A673 (cell line): ENCODE data around the gene HDGFL2.

Experiments
- CTCF ChIP-seq: fragments of 300-800, 200-600 bp; sonication (generic); conservative IDR thresholded peaks from 2 replicates; pipeline ENCODE4 v1.5.1; 2017; ENCODE audit warnings: low read depth, mild to moderate bottlenecking, antibody characterized with exemption, low read length, moderate library complexity, mixed read lengths
- EZH2 ChIP-seq: fragments of 200-600 bp; sonication (generic); IDR thresholded peaks from 2 replicates; pipeline ENCODE4 v1.6.1; 2017; ENCODE audit warnings: borderline replicate concordance, low read depth, mild to moderate bottlenecking, mixed read lengths, antibody characterized with exemption, low read length; ENCODE audit not compliant: poor library complexity, severe bottlenecking

GRCh38 chr19:4494691-4495064 is 22.6 kb downstream of the HDGFL2 start:
- TF ChIP-seq CTCF (no peak), EZH2 (no peak)
